IPS-11a (cell line): Measurements from ENCODE around the gene ANKAR.
"Not testable (repeated sequence)": the region's sequence is repeated elsewhere in the genome, so short reads cannot be mapped to it uniquely, and the experiment has no call there.

ENCODE experiments used
- H3K4me3 ChIP-seq: one replicate; pipeline ENCODE4 v1.5.1; 2013; ENCODE audit warnings: low read depth, low read length, control low read depth

The ANKAR gene

DNA sequence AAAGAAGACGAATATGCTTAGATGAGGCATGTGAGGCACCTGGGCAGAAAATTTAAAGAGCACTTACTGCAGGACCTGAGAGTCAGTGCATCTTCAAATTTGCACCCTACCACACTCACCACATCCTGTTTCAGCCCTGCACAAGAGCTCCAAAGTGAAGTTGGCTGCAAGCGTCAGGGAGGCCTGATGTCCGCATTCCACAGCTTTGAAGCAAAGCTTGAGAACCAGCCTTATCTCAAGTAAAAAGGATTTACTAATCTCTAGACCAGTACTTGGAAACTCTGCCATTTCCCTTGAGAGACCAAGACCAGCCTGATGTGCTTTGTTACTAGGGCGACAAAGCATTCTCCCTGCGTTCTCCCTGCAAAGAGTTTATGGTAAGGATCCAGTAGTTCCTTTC lies 16.6 kb upstream of the ANKAR start:
- no peak overlapping the region for H3K4me3 ChIP-seq

DNA sequence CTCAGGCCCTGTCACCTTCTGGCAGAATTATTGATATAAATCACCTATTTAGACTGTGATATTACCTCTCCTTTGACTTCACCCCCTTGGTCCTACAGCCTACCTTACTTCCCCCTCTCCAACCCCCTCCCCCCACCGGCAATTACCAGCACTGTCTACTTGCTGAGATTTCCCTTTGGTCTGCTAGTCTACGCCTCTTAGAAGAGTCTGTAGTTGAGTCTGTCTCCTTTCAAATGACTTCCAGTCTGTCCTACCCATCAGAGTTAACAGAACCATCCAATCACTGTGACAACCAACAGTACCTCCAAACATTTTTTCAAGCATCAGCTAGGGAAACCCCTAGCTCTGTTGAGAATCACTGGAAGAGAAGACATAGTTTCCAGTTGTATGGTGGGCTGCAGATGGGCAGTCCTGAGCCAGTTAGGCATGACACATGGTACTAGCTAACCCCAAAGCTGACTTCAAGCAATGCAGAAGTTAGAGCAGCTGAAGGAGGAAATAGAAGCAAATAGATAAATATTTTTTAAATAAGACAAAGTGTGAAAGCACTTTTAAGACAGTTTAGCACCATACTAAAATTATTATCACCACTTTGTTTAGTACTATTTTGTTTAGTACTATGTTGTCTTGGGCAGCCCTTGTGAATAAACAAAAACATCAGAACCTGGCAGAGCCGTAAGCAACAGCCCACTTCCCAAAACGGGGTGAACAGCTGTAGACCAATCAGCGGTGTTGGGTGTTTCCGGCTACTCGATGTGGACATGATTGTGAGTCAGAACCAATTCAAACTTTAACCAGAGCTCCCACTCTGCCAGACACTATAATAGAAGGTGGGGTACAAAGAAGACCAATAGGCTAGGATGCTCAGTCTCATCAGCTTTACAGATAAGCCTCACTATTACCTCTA lies 15.9 kb upstream of the ANKAR start:
- no peak overlapping the region for H3K4me3 ChIP-seq

DNA sequence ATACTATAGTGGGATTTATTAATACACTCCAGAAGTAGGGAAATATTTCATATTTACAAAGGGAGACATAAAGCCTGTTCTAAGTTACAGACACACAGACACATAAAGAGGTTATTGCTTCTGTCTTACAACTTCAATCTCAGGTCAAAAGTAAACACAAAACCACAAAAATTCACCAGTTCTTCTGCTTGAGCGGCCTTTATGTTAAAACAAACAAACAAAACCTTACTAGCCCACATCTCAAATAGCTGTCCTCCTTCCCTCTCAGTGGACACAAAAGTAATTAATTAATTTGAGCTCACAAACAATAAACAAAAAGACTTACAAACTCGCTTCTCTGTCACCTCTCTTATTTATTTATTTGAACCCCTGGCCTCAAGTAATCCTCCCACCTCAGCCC lies 14.7 kb upstream of the ANKAR start:
- H3K4me3 ChIP-seq, result no peak overlapping the region

DNA sequence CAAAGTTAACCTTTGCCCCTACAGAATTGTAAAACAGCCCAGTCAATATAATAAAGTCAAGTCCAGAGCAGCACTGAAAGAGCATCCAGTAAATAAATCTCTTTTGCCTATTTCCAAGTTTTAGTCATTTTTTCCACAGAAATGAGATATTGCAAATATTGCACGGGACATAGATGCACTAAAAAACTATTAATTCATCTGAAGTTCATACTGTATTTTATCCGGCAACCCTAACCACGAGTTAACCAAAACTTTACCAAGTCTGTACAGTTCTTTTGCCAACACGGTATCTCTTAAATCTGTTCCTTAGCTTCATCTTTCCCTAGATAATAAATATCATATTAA lies 13.7 kb upstream of the ANKAR start:
- no peak overlapping the region for H3K4me3 ChIP-seq

DNA sequence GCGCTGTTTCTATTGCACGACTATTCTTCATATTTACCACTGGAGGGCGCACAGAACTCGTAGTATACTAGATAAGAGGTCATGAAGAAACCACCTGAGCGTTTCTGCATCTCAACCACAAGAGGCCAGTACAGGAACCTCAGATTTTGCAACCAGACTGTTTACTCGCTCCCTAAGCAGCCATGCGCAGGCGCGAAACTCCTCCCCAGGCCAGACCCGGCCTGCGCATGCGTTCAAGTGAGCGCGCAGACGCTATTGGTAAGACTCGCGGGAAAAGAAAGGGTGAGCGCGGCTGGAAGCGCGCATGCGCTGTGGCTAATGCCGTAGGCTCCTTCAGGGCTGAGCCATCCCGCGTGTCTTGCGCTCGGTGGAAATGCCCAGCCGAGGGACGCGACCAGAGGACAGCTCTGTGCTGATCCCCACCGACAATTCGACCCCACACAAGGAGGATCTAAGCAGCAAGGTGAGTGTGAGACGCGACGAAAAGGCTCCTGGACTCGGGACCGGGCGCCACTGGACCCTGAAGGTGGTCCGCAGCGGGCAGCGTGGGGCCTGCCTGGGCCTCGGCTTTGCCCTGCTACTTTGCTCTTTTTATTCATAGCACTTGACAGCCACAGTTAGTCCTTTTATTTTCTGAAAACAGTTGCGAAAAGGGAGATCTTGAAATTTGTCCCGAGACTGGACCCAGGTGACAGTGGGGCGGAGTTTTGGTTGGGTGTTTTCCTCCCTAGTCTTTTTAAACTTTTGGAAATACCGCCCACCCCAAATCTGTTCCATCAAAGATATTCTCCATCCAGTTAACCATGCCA lies 13.1 kb upstream of the ANKAR start, which contains the start of gene ASNSD1:
ASNSD1 (plus strand) TSS at position 312 of the 809 bp plus-strand sequence. CDS start 4,674 bp downstream, outside the sequence.
- peak within 1 kb of the TSS; percentile 98 for H3K4me3 ChIP-seq

DNA sequence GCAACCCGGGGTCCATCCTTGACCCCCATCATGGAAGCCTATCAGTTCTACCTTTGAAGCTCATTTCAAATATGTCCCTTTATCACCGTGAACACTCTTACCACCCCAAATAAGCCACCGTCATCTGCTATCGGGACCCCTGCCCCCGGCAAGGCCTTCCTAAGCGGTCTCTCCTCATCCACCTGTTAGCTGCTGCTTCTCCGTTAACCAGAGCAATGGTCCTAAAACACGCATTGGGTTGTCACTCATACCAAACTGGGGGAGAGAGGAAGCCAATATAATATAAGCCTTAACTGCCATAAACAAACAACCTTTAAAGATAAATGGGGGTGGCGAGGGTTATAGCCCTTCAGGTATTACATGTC lies 12.5 kb upstream of the ANKAR start:
- peak overlapping the region; percentile 98 for H3K4me3 ChIP-seq

DNA sequence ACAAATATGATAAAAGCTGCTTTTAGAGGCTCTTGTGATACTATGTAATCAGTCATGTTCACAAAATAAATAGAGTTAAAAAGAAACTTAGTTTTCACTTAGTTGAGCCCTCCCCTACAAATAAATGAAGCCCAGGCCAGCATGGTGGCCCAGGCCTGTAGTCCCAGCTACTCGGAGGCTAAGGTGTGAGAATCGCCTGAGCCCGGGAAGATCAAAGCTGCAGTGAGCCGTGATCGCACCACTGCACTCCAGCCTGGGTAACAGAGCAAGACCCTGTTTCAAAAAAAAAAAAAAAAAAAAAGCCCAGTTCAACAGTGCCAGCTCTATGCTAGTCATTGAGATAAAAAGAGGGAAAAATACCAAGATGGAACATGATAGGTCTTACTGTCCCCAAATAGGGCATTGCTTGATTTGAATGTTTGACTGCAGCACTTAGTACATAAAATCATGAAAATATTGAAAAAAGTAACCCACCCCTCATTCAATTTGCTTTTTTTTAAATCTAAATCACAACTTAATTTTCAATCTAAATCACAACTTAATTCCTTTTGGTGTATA lies 11.7 kb upstream of the ANKAR start:
- H3K4me3 ChIP-seq, result no peak overlapping the region

DNA sequence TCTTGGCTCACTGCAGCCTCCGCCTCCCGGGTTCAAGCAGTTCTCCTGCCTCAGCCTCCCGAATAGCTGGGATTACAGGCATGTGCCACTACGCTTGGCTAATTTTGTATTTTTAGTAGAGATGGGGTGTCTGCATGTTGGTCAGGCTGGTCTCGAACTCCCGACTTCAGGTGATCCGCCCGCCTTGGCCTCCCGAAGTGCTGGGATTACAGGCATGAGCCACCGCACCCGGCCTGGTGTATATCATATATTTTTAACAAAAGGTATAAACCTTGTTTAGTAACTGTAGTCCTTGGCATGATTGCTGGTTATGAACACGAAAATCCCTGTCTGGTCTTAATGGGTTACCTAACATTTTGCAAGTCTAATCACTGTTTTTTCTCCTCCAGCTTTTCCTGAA lies 11.2 kb upstream of the ANKAR start:
- not testable (repeated sequence) for H3K4me3 ChIP-seq

DNA sequence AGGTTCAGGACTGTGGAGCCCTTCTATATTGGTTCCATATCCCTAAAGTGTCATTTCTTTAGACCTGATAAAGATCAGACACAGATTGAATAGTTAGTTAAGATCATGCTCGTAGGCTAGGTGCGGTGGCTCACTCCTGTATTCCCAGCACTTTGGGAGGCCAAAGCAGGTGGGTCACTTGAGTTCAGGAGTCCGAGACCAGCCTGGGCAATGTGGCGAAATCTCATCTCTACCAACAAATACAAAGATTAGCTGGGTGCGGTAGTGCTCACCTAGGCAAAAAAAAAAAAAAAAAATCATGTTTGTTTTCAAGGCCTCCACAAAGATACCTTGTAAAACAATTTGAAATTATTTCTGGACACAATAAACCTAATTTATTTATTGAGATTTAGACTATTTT lies 4.6 kb upstream of the ANKAR start:
- no peak overlapping the region for H3K4me3 ChIP-seq

DNA sequence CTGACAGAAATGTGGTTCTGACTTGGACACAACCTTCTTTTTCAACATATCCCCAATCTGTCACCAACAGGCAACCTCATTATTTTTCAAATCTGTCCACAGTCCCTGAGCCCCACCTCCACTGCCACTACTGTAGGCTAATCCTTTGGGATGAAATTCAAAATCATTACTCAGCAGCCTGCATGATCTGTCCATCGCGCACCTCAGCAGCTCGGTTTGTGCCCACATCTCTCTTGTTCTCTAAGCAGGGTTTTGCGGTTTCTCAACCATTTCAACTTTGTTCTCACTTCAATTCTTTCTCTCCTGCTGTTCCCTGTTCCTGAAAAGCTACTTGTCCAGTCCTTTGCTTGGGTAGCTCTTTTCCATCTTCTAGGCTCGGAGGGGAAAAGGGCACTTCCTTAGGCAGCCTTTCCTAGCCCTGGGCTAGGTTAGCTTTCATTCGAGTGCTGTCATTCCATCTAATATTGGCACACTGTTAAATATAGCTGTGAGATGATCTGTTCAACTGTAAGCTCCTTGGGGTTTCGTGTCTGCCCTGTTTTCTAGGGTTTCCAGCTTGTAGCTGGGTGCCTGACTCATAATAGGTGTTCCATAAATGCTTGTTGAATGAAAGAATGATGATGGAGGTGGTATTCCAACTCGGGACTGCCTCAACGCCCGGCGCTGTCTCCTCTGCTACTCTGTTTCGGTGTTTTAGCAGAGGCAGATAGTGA lies 653 bp upstream of the ANKAR start:
- peak overlapping the region; percentile 79 for H3K4me3 ChIP-seq

DNA sequence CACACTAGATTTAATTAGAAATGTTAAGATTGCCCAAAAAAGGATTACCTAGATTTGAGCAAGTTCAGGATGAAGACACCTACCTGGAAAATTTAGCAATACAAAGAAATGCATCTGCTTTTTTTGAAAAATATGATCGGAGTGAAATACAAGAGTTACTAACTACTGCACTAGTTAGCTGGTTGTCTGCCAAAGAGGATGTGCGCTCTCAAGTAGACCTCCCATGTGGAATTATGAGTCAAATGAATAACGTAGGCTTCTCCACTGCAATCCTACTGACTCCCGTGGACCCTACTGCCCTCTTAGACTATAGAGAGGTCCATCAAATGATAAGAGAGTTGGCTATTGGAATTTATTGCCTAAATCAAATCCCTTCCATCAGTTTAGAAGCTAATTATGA lies 2.0 kb downstream of the ANKAR start:
- no peak overlapping the region for H3K4me3 ChIP-seq

DNA sequence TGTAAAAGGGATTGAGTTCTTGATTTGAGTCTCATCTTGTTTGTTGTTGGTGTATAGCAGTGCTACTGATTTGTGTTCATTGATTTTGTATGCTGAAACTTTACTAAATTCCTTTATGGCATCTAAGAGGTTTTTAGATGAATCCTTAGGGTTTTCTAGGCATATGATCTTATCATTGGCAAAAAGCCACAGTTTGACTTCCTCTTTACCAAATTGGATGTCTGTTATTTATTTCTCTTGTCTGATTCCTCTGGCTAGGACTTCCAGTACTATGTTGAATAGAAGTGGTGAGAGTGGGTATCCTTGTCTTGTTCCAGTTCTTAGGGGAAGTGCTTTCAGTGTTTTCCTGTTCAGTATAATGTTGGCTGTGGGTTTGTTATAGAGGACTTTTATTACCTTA lies 4.8 kb downstream of the ANKAR start:
- no peak overlapping the region for H3K4me3 ChIP-seq

DNA sequence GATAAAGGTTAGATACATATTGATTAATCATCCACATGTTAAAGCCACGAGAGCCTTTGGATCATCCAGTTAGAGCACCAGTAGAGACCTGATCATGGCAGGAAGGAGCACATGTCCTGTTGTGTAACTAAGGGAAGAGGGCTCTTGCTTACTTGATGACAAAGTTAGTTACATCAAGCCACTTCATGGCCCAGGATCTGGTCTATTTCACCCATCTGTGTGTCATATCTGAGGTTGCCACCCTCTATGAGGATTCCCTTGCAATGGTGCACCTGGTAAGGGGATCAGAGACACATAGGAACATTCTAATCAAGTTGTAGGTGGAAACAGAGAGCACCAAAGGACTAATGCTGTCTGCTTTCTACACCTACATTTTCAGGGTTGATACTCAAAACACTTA lies 6.7 kb downstream of the ANKAR start:
- no peak overlapping the region for H3K4me3 ChIP-seq

DNA sequence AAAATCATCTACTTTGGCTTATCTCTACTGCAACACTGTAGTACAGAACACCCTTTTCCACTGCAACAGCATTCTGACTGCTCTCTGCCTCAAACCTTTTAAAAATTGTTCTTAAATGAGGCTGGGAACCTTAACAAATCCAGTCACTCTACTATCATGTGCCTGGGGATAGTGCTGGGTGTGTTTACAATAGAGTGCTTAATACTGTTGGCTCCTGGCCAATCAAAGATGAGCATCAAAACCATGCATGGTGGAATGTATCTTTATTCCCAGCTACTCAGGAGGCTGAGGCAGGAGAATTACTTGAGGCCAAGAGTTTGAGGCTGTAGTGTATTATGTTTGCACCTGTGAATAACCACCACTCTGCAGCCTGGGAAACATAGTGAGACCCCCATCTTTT lies 7.4 kb downstream of the ANKAR start:
- no peak overlapping the region for H3K4me3 ChIP-seq

DNA sequence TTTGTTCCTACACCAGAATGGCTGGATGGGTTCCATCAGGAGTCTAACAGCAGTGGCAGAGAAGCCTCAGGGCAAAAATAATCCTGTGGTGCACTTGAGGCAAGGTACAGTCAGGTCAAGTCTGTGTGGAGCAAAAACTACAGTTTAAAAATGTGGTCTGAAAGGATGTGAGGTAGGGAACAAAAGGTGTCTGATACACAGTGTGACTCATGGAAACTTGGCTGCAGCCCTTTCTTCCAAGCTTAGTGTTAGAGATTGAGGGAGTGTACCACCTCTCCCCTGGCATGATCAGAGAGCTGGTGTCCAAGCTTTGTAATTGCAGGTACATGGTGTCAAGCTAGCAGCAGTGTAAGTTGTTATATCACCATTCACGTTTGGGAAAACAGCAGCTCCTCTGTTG lies 8.9 kb downstream of the ANKAR start:
- no peak overlapping the region for H3K4me3 ChIP-seq

DNA sequence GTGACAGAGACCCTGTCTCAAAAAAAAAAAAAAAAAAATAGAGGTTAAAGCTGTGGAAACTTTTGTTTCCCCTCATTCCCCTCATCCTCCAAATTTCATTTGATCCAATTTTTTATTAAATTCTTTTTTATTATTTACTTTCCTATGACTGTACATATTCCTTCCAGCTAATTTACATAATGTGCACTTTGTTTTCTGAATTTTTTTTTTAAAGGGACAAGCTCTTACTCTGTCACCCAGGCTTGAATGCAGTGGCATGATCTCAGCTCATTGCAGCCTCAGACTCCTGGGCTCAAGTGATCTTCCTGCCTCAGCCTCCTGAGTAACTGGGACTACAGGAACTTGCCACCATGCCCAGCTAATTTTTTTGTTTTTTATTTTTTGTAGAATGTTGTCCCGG lies 10.3 kb downstream of the ANKAR start:
- no peak overlapping the region for H3K4me3 ChIP-seq

DNA sequence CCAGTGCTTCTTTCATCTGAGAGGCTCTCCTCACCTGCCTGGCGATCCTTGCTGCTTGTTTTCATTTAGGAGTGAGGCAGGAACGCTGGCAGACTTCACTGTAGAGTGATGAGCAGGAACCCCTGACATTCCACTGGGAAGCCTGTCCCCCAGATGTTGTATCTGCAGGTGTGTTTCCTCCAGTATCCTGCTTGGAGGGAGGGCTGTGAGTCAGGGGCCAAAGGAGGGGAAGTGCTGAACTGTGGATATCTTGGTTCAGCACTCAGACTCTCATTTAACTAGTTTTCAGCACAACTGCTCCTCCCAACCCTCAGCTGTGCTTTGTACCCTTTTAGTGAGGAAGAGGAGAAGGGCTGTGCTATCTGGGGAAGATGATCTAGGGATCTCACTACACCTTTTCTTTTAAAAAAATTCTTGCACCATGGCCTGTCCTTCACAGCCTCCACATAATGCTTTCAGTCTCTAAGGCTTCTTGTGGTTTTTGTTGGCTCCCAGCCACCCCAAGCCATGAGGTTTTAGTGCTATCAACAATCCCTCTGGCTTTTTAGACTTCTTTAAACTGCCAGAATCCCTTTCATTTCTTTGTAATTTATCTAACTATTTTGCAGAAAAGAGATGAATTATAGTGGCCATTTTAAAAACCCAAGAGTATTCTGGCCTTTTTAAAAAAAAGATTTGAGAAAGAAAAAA lies 11.2 kb downstream of the ANKAR start:
- no peak overlapping the region for H3K4me3 ChIP-seq

DNA sequence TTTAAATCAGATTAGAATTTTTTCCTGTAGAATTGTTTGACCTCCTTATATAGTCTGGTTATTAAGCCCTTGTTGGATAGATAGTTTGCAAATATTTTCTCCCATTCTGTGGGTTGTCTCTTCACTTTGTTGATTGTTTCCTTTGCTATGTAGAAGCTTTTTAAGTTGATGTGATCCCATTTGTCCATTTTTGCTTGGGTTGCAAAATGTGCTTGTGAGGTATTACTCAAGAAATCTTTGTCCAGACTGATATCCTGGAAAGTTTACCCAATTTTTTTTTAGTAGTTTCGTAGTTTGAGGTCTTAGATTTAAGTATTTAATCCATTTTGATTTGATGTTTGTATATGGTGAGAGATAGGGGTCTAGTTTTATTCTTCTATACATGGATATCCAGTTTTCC lies 13.3 kb downstream of the ANKAR start:
- not testable (repeated sequence) for H3K4me3 ChIP-seq

DNA sequence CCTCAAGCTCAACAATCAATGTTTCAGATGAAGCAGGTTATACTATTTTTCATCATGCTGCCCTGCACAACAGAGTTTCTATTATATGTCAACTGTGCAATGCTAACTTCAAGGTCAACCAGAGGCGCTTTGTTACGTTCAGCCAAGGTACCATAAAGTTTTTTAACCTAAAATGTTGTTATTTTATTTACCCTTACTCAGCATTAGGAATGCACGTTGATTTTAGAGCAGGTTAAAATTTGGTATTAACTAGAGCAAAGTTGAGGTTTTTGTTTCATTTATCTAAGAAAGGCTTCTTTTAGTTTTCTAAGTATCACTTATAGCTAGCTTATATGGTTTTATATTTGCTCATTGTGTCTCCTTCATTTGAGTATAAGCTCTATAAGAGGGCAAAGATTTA lies 21.8 kb downstream of the ANKAR start:
- no peak overlapping the region for H3K4me3 ChIP-seq

DNA sequence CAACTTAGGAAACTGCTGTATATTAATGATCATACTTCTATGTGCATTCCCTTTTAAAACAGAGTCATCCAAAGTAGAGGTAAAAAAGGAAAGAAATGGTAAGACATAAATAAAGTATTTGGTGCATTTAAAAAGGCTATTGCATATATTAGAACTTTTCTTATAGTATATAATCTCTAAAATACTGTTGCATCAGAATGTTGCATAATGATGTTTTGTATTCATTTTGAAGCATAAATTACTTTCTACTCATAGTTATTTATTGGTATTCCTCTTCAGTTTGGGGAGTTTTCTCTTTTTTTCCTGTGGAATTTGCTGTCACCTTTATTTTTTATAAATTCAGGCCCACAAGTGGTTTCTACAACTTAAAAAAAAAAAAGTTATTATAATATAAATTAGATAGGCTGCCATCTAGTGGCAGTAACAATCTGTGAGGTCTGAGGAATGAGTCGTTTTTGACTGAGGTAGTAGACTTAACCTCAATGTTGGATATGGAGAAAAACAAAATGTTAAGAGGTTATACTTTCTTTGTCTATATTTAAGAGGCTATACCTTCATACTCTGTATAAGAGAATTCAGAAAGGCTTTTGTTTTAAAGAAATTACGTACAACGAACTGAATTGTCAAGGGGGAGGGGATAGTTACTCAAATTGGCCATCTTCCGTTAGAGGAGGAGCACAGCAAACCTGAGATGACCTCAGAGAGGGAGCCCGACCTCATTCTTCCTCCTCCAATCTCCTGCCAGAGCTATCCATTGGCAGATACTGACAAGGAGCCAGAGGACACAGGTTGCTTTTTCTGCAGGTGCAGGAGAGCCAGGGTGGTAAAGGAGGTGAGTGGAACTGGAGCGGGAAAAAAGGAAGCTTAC lies 23.8 kb downstream of the ANKAR start:
- peak overlapping the region; percentile 33 for H3K4me3 ChIP-seq
